Spinal cord (tissue), 4 donors: ENCODE data around the gene CLPSL1. TPM values are rescaled to one million over a fixed set of nuclear protein-coding genes. Genes with fewer than 3 reads are reported as not detected.

Experiments used
- polyA plus RNA-seq, 2 donors: library from polyadenylated mRNA; unstranded; fragments of 120-200 nt; gene quantifications; one replicate each; pipeline ENCODE4 v1.2.1, GENCODE V29; 2013; ENCODE audit not compliant: insufficient read length in 2 of 2
- total RNA-seq, 2 donors: library from RNA; depleted of rRNA in 1 of 2; stranded (reverse); fragments of 120-200 nt in 1 of 2; fragments of >200 nt in 1 of 2; gene quantifications; one replicate each; pipeline versions ENCODE4 v1.2.3 to v1.2.4, GENCODE V29; 2013 to 2014

The CLPSL1 gene
- total and polyA plus RNA-seq, 4 donors, result not detected

Other genes with a start within 250 kb of the CLPSL1 start
- gene FKBP5, start 92.1 kb upstream of the CLPSL1 start, total RNA-seq, result 10 to 100 TPM in 1 of 2 donors, 1 to 10 TPM in 1; 9.8 to 19.9 TPM
- 1 to 10 TPM; 6.9 to 9.3 TPM for gene FKBP5, start 92.1 kb upstream of the CLPSL1 start, polyA plus RNA-seq
- gene ARMC12, start 44.0 kb upstream of the CLPSL1 start, total RNA-seq, result under 1 TPM; 0.40 to 0.99 TPM
- gene ARMC12, start 44.0 kb upstream of the CLPSL1 start, polyA plus RNA-seq, result 1 to 10 TPM; 1.4 to 3.7 TPM
- gene CLPSL2, start 4.4 kb upstream of the CLPSL1 start, total RNA-seq, result not detected
- under 1 TPM in 1 of 2 donors, not detected in 1; 0.56 TPM for gene CLPSL2, start 4.4 kb upstream of the CLPSL1 start, polyA plus RNA-seq
- not detected for gene CLPS, start 16.3 kb downstream of the CLPSL1 start, total RNA-seq
- gene CLPS, start 16.3 kb downstream of the CLPSL1 start, polyA plus RNA-seq, result not detected
- gene LHFPL5, start 24.3 kb downstream of the CLPSL1 start, total RNA-seq, result under 1 TPM; 0.44 to 0.79 TPM
- 1 to 10 TPM; 1.5 to 2.0 TPM for gene LHFPL5, start 24.3 kb downstream of the CLPSL1 start, polyA plus RNA-seq
- 10 to 100 TPM; 33.1 to 55.5 TPM for gene SRPK1, start 140.1 kb downstream of the CLPSL1 start, total RNA-seq
- gene SRPK1, start 140.1 kb downstream of the CLPSL1 start, polyA plus RNA-seq, result 10 to 100 TPM; 41.1 to 43.5 TPM
- 1 to 10 TPM in 1 of 2 donors, under 1 TPM in 1; 0.77 to 4.4 TPM for gene SLC26A8, start 243.6 kb downstream of the CLPSL1 start, total RNA-seq
- gene SLC26A8, start 243.6 kb downstream of the CLPSL1 start, polyA plus RNA-seq, result 1 to 10 TPM; 5.5 to 5.7 TPM
- 10 to 100 TPM; 39.7 to 55.2 TPM for gene MAPK14, start 246.8 kb downstream of the CLPSL1 start, total RNA-seq
- 10 to 100 TPM; 27.3 to 32.4 TPM for gene MAPK14, start 246.8 kb downstream of the CLPSL1 start, polyA plus RNA-seq